Thoracic aorta (tissue), 2 donors: ENCODE results near the gene MAG. TPM values are rescaled to one million over a fixed set of nuclear protein-coding genes. Genes with fewer than 3 reads are reported as not detected.

Experiments
- ATAC-seq: fragments of 150-250 bp; one replicate; pipeline ENCODE4 v1.8.0; 2017; ENCODE audit warnings: low read depth; ENCODE audit not compliant: insufficient number of reproducible peaks, low FRiP score
- DNase-seq: peaks from one replicate; pipeline ENCODE4 v3.0.0-alpha.2; 2020; ENCODE audit warnings: low spot score
- H3K27ac ChIP-seq, 2 donors: fragments of 200-600 bp; sonication (generic); 1 replicate in 1 of 2; 2 replicates in 1 of 2; pipeline ENCODE4 v1.5.1; 2016; ENCODE audit warnings: mild to moderate bottlenecking in 2 of 2, moderate library complexity in 2 of 2
- H3K27me3 ChIP-seq: fragments of 200-600 bp; sonication (generic); replicated peaks from 2 replicates; pipeline ENCODE4 v1.6.0; 2016; ENCODE audit warnings: mild to moderate bottlenecking; ENCODE audit not compliant: insufficient read depth
- H3K36me3 ChIP-seq: fragments of 200-600 bp; sonication (generic); one replicate; pipeline ENCODE4 v1.5.1; 2016
- H3K4me1 ChIP-seq, 2 donors: fragments of 200-600 bp; sonication (generic); 1 replicate in 1 of 2; 2 replicates in 1 of 2; pipeline versions ENCODE4 v1.5.1 to v1.6.0; 2016; ENCODE audit warnings: low read depth in 2 of 2, mild to moderate bottlenecking in 1 of 2; ENCODE audit not compliant: control insufficient read depth in 1 of 2
- H3K4me3 ChIP-seq: fragments of 200-600 bp; sonication (generic); 2 replicates; pipeline ENCODE4 v1.5.1; 2016; ENCODE audit warnings: mild to moderate bottlenecking
- H3K9me3 ChIP-seq: fragments of 200-600 bp; sonication (generic); 2 replicates; pipeline ENCODE4 v1.5.1; 2016
- CTCF ChIP-seq: fragments of 200-600 bp; sonication (generic); IDR thresholded peaks from one replicate; pipeline ENCODE4 v1.5.1; 2019; ENCODE audit warnings: antibody characterized with exemption
- total RNA-seq, 2 donors: library from RNA; depleted of rRNA; stranded (reverse); fragments of >200 nt; gene quantifications; one replicate each; pipeline versions ENCODE4 v1.1.0 to v1.2.3, GENCODE V29; 2016

MAG gene
- total RNA-seq, 2 donors from 2014 or later, result 2.8 TPM; not detected in 1

- Histone ChIP-seq H3K4me1 (no peaks in the 10 kb centered on the region), H3K27ac (no peak overlapping the region), H3K4me3 (no peak overlapping the region), H3K27me3 (no peaks in the 10 kb centered on the region), H3K9me3 (no peaks in the 10 kb centered on the region), H3K36me3 (no peaks in the 10 kb centered on the region)
- DNase-seq (no peak), ATAC-seq (no peak)
- no peak for TF ChIP-seq CTCF
These were observed 12.1 kb downstream of the MAG start for GRCh38 chr19:35304036-35304435.

GRCh38 chr19:35305181-35305580 lies 13.2 kb downstream of the MAG start:
- Histone ChIP-seq H3K4me1 (no peaks in the 10 kb centered on the region), H3K4me3 (no peak overlapping the region), H3K27me3 (no peaks in the 10 kb centered on the region), H3K9me3 (no peaks in the 10 kb centered on the region), H3K27ac (no peak overlapping the region), H3K36me3 (no peaks in the 10 kb centered on the region)
- DNase-seq (no peak), ATAC-seq (no peak)
- TF ChIP-seq CTCF, result no peak

- ATAC-seq (no peak), DNase-seq (no peak)
- H3K27me3 ChIP-seq, result no peaks in the 10 kb centered on the region
These were observed 14.7 kb downstream of the MAG start for GRCh38 chr19:35306473-35307246.

GRCh38 chr19:35307931-35308330 lies 16.0 kb downstream of the MAG start:
- DNase-seq (no peak), ATAC-seq (no peak)
- TF ChIP-seq CTCF, result no peak
- Histone ChIP-seq H3K27ac (no peak overlapping the region), H3K9me3 (no peaks in the 10 kb centered on the region), H3K36me3 (no peaks in the 10 kb centered on the region), H3K27me3 (no peaks in the 10 kb centered on the region), H3K4me1 (no peaks in the 10 kb centered on the region), H3K4me3 (no peak overlapping the region)

More at GRCh38 chr19:35306473-35307246, 14.7 kb downstream of the MAG start:
- Histone ChIP-seq H3K9me3 (no peaks in the 10 kb centered on the region), H3K36me3 (no peaks in the 10 kb centered on the region), H3K4me1 (no peaks in the 10 kb centered on the region), H3K4me3 (no peak overlapping the region), H3K27ac (no peak overlapping the region)
- no peak for TF ChIP-seq CTCF

- no peak for DNase-seq
- TF ChIP-seq CTCF, result no peak
- no peak overlapping the region for H3K27ac ChIP-seq
These were observed 16.9 kb downstream of the MAG start for GRCh38 chr19:35308910-35309309.

More at GRCh38 chr19:35308910-35309309, 16.9 kb downstream of the MAG start:
- Histone ChIP-seq H3K27me3 (no peaks in the 10 kb centered on the region), H3K4me1 (no peaks in the 10 kb centered on the region), H3K4me3 (no peak overlapping the region), H3K9me3 (no peaks in the 10 kb centered on the region), H3K36me3 (no peaks in the 10 kb centered on the region)
- ATAC-seq, result no peak
